Fibroblast of pulmonary artery (primary cell): Measurements from ENCODE around the gene VAV1.

Source experiments
- DNase-seq: peaks from one replicate; pipeline ENCODE4 v3.0.0-alpha.2; 2010; ENCODE audit warnings: low read depth
- H3K4me3 ChIP-seq: replicated peaks from 2 replicates; pipeline ENCODE4 v1.5.1; 2011; ENCODE audit warnings: low read depth, mild to moderate bottlenecking, control low read depth, low read length, moderate library complexity
- CTCF ChIP-seq: IDR thresholded peaks from 2 replicates; pipeline ENCODE4 v1.5.1; 2011; ENCODE audit warnings: mild to moderate bottlenecking, control low read depth, low read length, inconsistent platforms; ENCODE audit errors: missing control alignments

Gene VAV1

DNA sequence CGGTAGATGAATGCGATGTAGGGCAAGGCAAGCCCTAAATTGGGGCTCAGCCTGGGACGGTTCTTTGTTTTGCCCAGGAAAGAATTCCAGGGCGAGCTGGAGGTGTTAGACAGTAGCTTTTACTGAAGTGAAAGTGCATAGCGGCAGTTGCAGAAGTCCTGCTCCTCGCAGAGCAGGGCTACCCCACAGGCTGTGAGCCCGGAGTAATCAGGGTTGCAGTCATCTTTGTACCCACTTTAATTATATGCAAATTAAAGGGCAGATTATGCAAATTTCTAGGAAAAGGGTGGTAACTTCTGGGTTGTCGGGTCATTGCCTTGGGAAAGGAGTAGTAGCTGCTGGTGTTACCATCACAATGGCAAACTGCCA, 30.5 kb downstream of the VAV1 start:
- no peak for TF ChIP-seq CTCF

DNA sequence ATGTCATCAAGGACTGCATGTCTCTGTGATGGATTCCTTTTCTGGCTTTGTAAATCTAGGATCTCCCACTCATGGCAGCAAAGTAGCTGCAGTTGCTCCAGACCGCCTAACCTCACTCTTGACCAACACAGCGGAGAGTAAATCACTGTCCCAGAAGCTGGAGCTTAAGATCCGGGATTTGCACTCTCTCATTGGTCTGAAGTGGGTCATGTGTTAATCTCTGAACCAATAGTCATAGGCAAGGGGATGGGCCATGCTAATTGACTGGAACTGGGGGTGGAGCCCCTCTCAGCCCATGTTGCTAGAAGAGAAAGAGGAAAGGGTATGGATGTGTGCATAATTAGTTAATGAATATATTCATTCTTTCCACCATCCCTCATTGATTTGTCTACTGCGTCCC, 34.0 kb downstream of the VAV1 start:
- no peak for DNase-seq
- no peak for TF ChIP-seq CTCF
- no peak overlapping the region for H3K4me3 ChIP-seq

More for the DNA sequence above, 30.5 kb downstream of the VAV1 start:
- no peak for DNase-seq
- no peak overlapping the region for H3K4me3 ChIP-seq

DNA sequence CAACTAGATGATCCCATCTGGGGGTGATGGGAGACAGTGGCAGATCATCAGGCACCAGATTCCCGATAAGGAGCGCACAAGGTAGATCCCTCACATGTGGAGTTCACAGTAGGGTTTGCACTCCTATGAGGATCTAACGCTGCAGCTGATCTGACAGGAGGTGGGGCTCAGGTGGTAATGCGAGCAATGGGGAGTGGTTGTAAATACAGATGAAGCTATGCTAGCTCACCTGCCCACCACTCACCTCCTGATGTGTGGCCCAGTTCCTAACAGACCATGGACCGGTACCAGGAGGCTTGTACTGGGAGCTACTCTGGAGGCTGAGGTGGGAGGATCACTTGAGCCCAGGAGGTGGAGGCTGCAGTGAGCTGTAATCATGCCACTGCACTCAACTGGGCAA, 34.8 kb downstream of the VAV1 start:
- DNase-seq: no peak
- no peak for TF ChIP-seq CTCF
- no peak overlapping the region for H3K4me3 ChIP-seq

DNA sequence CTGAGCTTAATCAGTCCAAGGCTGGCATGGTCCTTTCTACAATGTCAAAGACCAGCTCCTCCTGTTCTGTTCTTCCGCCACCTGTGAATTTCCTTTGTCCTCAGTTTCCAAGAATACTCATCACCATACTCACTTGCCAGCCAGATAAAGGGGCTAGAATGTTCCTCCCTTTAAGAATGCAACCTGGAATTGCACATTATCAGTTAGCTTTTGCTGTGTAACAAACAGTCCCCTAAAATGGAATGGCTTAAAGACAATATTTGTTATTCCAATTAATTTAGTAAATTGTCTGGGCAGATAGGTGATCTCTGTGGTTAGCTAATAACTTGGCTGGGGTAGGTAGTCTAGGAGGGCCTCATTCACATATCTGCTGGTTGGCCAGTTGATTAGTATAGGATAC, 36.0 kb downstream of the VAV1 start:
- no peak overlapping the region for H3K4me3 ChIP-seq
- DNase-seq: no peak
- no peak for TF ChIP-seq CTCF

DNA sequence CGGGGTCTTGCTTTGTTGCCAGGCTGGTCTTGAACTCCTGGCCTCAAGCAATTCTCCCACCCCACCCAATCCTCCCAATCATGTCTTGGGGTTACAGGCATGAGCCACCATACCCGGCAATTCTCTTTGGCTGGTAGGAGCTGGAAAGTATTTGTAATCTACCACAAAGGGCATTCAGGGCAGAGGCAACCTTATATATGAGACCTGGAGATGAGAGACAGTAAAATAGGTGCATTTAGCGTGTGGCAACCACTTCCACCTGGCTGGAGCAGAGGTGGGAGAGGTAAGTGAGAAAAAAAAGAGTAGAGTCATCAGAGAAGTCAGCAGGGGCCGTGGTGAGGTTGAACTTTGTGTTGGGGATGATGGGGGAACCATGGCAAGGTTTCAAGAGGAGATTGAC, 36.8 kb downstream of the VAV1 start:
- H3K4me3 ChIP-seq: no peak overlapping the region
- DNase-seq: no peak
- no peak for TF ChIP-seq CTCF

- DNase-seq: no peak
- H3K4me3 ChIP-seq: no peak overlapping the region
- no peak for TF ChIP-seq CTCF
Measured at GRCh38 chr19:6811378-6811777, 38.9 kb downstream of the VAV1 start.

GRCh38 chr19:6811906-6812305, 39.4 kb downstream of the VAV1 start:
- H3K4me3 ChIP-seq: no peak overlapping the region
- DNase-seq: peak; percentile 83
- TF ChIP-seq CTCF: no peak
